ENCODE results near the gene STX11.

STX11 gene

DNA sequence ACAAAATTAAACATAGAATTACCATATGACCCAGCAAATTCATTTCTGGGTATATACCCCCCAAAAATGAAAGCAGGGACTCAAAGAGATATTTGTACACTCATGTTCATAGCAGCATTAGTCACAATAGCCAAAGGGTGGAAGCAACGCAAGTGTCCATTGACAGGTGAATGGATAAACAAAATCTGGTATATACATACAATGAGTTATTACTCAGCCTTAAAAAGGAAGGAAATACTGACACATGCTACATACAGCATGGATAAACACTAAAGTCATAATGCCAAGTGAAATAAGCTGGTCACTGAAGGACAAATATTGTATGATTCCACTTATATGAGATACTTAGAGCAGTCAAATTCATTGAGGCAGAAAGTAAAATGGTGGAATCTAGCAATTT lies 5.3 kb upstream of the STX11 start:
- H3K4me3 ChIP-seq (ENCODE audit: insufficient read depth, low read length, poor library complexity, severe bottlenecking), result no peak overlapping the region
- H3K4me2 ChIP-seq (ENCODE audit: low read depth, low read length, poor library complexity, severe bottlenecking), result no peak overlapping the region
- H2AFZ ChIP-seq (ENCODE audit: low read depth, low read length, severe bottlenecking), result no peak overlapping the region
- H3K9me3 ChIP-seq (ENCODE audit: insufficient read depth, low read length), result no peaks in the 10 kb centered on the region
- H3K9me2 ChIP-seq (replicated peaks; ENCODE audit: insufficient read depth, low read length), result no peaks in the 10 kb centered on the region
- no peaks in the 10 kb centered on the region for H3F3A ChIP-seq (ENCODE audit: insufficient read depth)
- TF ChIP-seq, protein P1, sequence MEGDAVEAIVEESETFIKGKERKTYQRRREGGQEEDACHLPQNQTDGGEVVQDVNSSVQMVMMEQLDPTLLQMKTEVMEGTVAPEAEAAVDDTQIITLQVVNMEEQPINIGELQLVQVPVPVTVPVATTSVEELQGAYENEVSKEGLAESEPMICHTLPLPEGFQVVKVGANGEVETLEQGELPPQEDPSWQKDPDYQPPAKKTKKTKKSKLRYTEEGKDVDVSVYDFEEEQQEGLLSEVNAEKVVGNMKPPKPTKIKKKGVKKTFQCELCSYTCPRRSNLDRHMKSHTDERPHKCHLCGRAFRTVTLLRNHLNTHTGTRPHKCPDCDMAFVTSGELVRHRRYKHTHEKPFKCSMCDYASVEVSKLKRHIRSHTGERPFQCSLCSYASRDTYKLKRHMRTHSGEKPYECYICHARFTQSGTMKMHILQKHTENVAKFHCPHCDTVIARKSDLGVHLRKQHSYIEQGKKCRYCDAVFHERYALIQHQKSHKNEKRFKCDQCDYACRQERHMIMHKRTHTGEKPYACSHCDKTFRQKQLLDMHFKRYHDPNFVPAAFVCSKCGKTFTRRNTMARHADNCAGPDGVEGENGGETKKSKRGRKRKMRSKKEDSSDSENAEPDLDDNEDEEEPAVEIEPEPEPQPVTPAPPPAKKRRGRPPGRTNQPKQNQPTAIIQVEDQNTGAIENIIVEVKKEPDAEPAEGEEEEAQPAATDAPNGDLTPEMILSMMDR (IDR thresholded peaks at IDR 0.05; ENCODE audit: insufficient read depth, low read length, poor library complexity, severe bottlenecking), result no peak
- no peak for TF ChIP-seq EZH2phosphoT487 (conservative IDR thresholded peaks at IDR 0.05; ENCODE audit: low read length)
- H3K36me3 ChIP-seq (ENCODE audit: low read length), result no peaks in the 10 kb centered on the region
- no peaks in the 10 kb centered on the region for H4K20me1 ChIP-seq (ENCODE audit: low read depth, low read length)
- H3K79me2 ChIP-seq (ENCODE audit: insufficient read depth, low read length), result no peaks in the 10 kb centered on the region
- H3K27me3 ChIP-seq (ENCODE audit: low read length), result no peaks in the 10 kb centered on the region
- no peak overlapping the region for H3K27ac ChIP-seq (ENCODE audit: low read depth, low read length)
- H3K9ac ChIP-seq (ENCODE audit: low read length), result no peak overlapping the region

DNA sequence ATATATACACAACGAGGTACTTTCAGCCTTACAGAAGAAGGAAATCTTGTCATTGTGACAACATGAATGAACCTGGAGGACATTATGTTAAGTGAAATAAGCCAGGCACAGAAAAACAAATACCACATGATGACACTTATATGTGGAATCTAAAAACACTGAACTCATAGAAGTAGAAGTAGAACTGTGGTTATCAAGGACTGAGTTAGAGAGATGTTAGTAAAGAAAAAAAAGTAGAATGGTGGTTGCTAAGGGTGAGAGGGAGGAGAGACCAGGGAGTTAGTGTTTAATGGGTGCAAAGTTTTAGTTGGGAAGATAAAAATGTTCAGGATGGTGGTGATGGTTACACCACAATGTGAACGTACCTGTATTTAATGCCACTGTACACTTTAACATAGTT lies 4.8 kb upstream of the STX11 start:
- no peak for TF ChIP-seq EZH2phosphoT487 (conservative IDR thresholded peaks at IDR 0.05; ENCODE audit: low read length)
- TF ChIP-seq, protein P1 (IDR thresholded peaks at IDR 0.05; ENCODE audit: insufficient read depth, low read length, poor library complexity, severe bottlenecking), result no peak
- Histone ChIP-seq H3K9me2 (replicated peaks; ENCODE audit: insufficient read depth, low read length) (no peaks in the 10 kb centered on the region), H3K27ac (ENCODE audit: low read depth, low read length) (no peak overlapping the region)

DNA sequence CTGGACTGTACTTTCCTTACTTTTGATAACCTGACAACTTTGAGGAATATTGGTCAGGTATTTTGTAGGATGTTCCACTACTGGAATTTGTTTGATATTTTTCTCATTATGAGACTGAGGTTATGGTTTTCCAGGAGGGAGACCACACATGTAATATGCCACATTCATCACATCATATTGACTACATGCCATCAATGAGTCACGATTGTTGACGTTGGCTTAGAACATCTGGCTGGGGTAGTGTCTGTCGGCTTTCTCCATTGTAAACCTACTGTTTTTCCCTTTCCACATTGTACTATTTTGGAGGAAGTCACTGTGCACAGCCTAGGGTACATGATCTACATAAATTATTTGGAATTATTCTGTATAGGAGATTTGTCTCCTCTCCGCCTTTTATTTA lies 1.4 kb upstream of the STX11 start:
- H3K27me3 ChIP-seq (ENCODE audit: low read length), result no peaks in the 10 kb centered on the region
- no peaks in the 10 kb centered on the region for H3K9me2 ChIP-seq (replicated peaks; ENCODE audit: insufficient read depth, low read length)
- no peaks in the 10 kb centered on the region for H3F3A ChIP-seq (ENCODE audit: insufficient read depth)
- H3K9ac ChIP-seq (ENCODE audit: low read length), result no peak overlapping the region
- no peak overlapping the region for H3K4me2 ChIP-seq (ENCODE audit: low read depth, low read length, poor library complexity, severe bottlenecking)
- no peak for TF ChIP-seq EZH2phosphoT487 (conservative IDR thresholded peaks at IDR 0.05; ENCODE audit: low read length)
- TF ChIP-seq, protein P1 (IDR thresholded peaks at IDR 0.05; ENCODE audit: insufficient read depth, low read length, poor library complexity, severe bottlenecking), result no peak
- no peaks in the 10 kb centered on the region for H3K36me3 ChIP-seq (ENCODE audit: low read length)
- H2AFZ ChIP-seq (ENCODE audit: low read depth, low read length, severe bottlenecking), result no peak overlapping the region
- H4K20me1 ChIP-seq (ENCODE audit: low read depth, low read length), result no peaks in the 10 kb centered on the region
- no peaks in the 10 kb centered on the region for H3K79me2 ChIP-seq (ENCODE audit: insufficient read depth, low read length)
- no peaks in the 10 kb centered on the region for H3K9me3 ChIP-seq (ENCODE audit: insufficient read depth, low read length)
- no peak overlapping the region for H3K4me3 ChIP-seq (ENCODE audit: insufficient read depth, low read length, poor library complexity, severe bottlenecking)
- no peak overlapping the region for H3K27ac ChIP-seq (ENCODE audit: low read depth, low read length)

More for the DNA sequence above, 4.8 kb upstream of the STX11 start:
- H3K27me3 ChIP-seq (ENCODE audit: low read length), result no peaks in the 10 kb centered on the region
- no peak overlapping the region for H3K9ac ChIP-seq (ENCODE audit: low read length)
- H3K9me3 ChIP-seq (ENCODE audit: insufficient read depth, low read length), result no peaks in the 10 kb centered on the region
- H4K20me1 ChIP-seq (ENCODE audit: low read depth, low read length), result no peaks in the 10 kb centered on the region
- no peak overlapping the region for H3K4me2 ChIP-seq (ENCODE audit: low read depth, low read length, poor library complexity, severe bottlenecking)
- no peak overlapping the region for H2AFZ ChIP-seq (ENCODE audit: low read depth, low read length, severe bottlenecking)
- H3K4me3 ChIP-seq (ENCODE audit: insufficient read depth, low read length, poor library complexity, severe bottlenecking), result no peak overlapping the region
- H3F3A ChIP-seq (ENCODE audit: insufficient read depth), result no peaks in the 10 kb centered on the region
- no peaks in the 10 kb centered on the region for H3K36me3 ChIP-seq (ENCODE audit: low read length)
- H3K79me2 ChIP-seq (ENCODE audit: insufficient read depth, low read length), result no peaks in the 10 kb centered on the region

Data from SU-DHL-6 (cell line).